Upper lobe of left lung (tissue), 4 donors: ENCODE data around the gene REPS1.

Experiments used
- POLR2A ChIP-seq, 4 donors: fragments of 450-650 bp; IDR thresholded peaks; one replicate each; pipeline ENCODE4 v1.5.1; 2016 to 2017; ENCODE audit warnings: antibody characterized with exemption in 4 of 4, mild to moderate bottlenecking in 2 of 4
- TF ChIP-seq, protein P1 (sequence below), 6 experiments: fragments of 450-650 bp in 4 of 6; fragments of 200-600 bp in 2 of 6; sonication (generic) in 2 of 6; IDR thresholded peaks; one replicate each; pipeline ENCODE4 v1.5.1; 2016 to 2019; ENCODE audit warnings: antibody characterized with exemption in 6 of 6

DNA sequence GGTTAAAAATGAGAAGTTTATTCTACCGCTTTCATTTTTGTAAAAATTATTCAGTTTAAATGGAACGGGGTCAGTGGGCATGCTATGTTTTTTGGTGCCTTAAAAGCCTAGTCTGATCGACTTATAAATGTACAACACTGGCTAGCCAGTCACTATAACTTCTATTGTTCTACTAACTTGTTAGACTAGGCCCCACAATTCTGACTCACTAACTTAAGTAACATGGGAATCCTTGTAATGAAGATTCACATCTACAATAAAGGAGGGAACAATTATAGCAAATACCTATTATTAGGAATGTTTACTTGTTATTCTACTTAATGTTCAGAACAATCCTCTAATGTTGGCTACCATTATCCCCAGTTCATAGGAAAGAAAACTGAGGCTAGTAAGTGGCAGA lies 28.5 kb downstream of the REPS1 start:
- TF ChIP-seq, protein P1, sequence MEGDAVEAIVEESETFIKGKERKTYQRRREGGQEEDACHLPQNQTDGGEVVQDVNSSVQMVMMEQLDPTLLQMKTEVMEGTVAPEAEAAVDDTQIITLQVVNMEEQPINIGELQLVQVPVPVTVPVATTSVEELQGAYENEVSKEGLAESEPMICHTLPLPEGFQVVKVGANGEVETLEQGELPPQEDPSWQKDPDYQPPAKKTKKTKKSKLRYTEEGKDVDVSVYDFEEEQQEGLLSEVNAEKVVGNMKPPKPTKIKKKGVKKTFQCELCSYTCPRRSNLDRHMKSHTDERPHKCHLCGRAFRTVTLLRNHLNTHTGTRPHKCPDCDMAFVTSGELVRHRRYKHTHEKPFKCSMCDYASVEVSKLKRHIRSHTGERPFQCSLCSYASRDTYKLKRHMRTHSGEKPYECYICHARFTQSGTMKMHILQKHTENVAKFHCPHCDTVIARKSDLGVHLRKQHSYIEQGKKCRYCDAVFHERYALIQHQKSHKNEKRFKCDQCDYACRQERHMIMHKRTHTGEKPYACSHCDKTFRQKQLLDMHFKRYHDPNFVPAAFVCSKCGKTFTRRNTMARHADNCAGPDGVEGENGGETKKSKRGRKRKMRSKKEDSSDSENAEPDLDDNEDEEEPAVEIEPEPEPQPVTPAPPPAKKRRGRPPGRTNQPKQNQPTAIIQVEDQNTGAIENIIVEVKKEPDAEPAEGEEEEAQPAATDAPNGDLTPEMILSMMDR (IDR thresholded peaks at IDR 0.05) = no peak
- TF ChIP-seq POLR2A (IDR thresholded peaks at IDR 0.05) = no peak
